ENCODE measurements around the gene GKN2. TPM values are rescaled to one million over a fixed set of nuclear protein-coding genes. Genes with fewer than 3 reads are reported as not detected.

Gene GKN2
- total and polyA plus RNA-seq, 2 of the 13 experiments (the other 11 are each of a cell fraction or from before 2014, with no cell fraction given) = not detected

- TF ChIP-seq ZNF20 (CRISPR knock-in tag; IDR thresholded peaks at IDR 0.05) (no peak), BRD4 (CRISPR knock-in tag; IDR thresholded peaks at IDR 0.05) (no peak), AHR (CRISPR knock-in tag; IDR thresholded peaks at IDR 0.05) (no peak), RARG (CRISPR knock-in tag; IDR thresholded peaks at IDR 0.05; ENCODE audit: low read depth) (no peak), ERF (CRISPR knock-in tag; IDR thresholded peaks at IDR 0.05) (0 out of 2 replicates have a peak, but pooled peaks have one; percentile 45), DNMT1 (CRISPR knock-in tag; IDR thresholded peaks at IDR 0.05) (0 out of 2 replicates have a peak, but pooled peaks have one; percentile 60), TIGD3 (CRISPR knock-in tag; IDR thresholded peaks at IDR 0.05; ENCODE audit: borderline replicate concordance) (no peak), ZNF704 (CRISPR knock-in tag; IDR thresholded peaks at IDR 0.05; ENCODE audit: borderline replicate concordance) (0 out of 2 replicates have a peak, but pooled peaks have one; percentile 74), ZXDC (CRISPR knock-in tag; IDR thresholded peaks at IDR 0.05) (no peak), ZMYM4 (CRISPR knock-in tag; IDR thresholded peaks at IDR 0.05) (peak; percentile 47; the same call in 1 of the 2 replicates), TOPORS (CRISPR knock-in tag; IDR thresholded peaks at IDR 0.05) (no peak), PBX3 (CRISPR knock-in tag; IDR thresholded peaks at IDR 0.05; ENCODE audit: borderline replicate concordance) (no peak), FOXK1 (CRISPR knock-in tag; IDR thresholded peaks at IDR 0.05; ENCODE audit: borderline replicate concordance, low read depth) (peak; percentile 47; the same call in 1 of the 2 replicates)
- TF ChIP-seq, protein P1, sequence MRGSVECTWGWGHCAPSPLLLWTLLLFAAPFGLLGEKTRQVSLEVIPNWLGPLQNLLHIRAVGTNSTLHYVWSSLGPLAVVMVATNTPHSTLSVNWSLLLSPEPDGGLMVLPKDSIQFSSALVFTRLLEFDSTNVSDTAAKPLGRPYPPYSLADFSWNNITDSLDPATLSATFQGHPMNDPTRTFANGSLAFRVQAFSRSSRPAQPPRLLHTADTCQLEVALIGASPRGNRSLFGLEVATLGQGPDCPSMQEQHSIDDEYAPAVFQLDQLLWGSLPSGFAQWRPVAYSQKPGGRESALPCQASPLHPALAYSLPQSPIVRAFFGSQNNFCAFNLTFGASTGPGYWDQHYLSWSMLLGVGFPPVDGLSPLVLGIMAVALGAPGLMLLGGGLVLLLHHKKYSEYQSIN (CRISPR knock-in tag; IDR thresholded peaks at IDR 0.05; ENCODE audit: borderline replicate concordance) = no peak
- TF ChIP-seq, protein P2, sequence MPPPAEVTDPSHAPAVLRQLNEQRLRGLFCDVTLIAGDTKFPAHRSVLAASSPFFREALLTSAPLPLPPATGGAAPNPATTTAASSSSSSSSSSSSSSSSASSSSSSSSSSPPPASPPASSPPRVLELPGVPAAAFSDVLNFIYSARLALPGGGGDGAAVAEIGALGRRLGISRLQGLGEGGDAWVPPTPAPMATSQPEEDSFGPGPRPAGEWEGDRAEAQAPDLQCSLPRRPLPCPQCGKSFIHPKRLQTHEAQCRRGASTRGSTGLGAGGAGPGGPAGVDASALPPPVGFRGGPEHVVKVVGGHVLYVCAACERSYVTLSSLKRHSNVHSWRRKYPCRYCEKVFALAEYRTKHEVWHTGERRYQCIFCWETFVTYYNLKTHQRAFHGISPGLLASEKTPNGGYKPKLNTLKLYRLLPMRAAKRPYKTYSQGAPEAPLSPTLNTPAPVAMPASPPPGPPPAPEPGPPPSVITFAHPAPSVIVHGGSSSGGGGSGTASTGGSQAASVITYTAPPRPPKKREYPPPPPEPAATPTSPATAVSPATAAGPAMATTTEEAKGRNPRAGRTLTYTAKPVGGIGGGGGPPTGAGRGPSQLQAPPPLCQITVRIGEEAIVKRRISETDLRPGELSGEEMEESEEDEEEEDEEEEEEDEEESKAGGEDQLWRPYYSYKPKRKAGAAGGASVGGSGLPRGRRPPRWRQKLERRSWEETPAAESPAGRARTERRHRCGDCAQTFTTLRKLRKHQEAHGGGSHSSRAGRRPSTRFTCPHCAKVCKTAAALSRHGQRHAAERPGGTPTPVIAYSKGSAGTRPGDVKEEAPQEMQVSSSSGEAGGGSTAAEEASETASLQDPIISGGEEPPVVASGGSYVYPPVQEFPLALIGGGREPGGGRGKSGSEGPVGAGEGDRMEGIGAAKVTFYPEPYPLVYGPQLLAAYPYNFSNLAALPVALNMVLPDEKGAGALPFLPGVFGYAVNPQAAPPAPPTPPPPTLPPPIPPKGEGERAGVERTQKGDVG (CRISPR knock-in tag; IDR thresholded peaks at IDR 0.05; ENCODE audit: borderline replicate concordance) = 0 out of 2 replicates have a peak, but pooled peaks have one; percentile 72
Observed at GRCh38 chr2:68943581-68944568, 8.8 kb downstream of the GKN2 start (continued).
